Neural progenitor cell (in vitro differentiated cells): Measurements from ENCODE around the gene LILRB2. TPM values are rescaled to one million over a fixed set of nuclear protein-coding genes. Genes with fewer than 3 reads are reported as not detected.
A peak's percentile ranks its signal among the peaks of the same experiment; 100 is the strongest.

ENCODE experiments used
- DNase-seq: peaks from one replicate; pipeline ENCODE4 v3.0.0-alpha.2; 2016; ENCODE audit warnings: low spot score
- H2AFZ ChIP-seq: fragments of 200-600 bp; sonication (generic); replicated peaks from 2 replicates; pipeline ENCODE4 v1.6.1; 2016; ENCODE audit warnings: antibody characterized with exemption
- H3F3A ChIP-seq: fragments of 200-600 bp; sonication (generic); 2 replicates; pipeline ENCODE4 v1.6.1; 2016; ENCODE audit warnings: antibody characterized with exemption, low read depth
- H3K27ac ChIP-seq: fragments of 200-600 bp; sonication (generic); 2 replicates; pipeline ENCODE4 v1.5.1; 2016; ENCODE audit warnings: mild to moderate bottlenecking
- H3K27me3 ChIP-seq: fragments of 200-600 bp; sonication (generic); 2 replicates; pipeline ENCODE4 v1.6.1; 2016; ENCODE audit warnings: mild to moderate bottlenecking, moderate library complexity
- H3K36me3 ChIP-seq: fragments of 200-600 bp; sonication (generic); 2 replicates; pipeline ENCODE4 v1.5.1; 2016
- H3K4me1 ChIP-seq: fragments of 200-600 bp; sonication (generic); 2 replicates; pipeline ENCODE4 v1.6.1; 2016; ENCODE audit warnings: mixed run types
- H3K4me2 ChIP-seq: fragments of 200-600 bp; sonication (generic); 2 replicates; pipeline ENCODE4 v1.6.1; 2016
- H3K4me3 ChIP-seq: fragments of 200-600 bp; sonication (generic); 2 replicates; pipeline ENCODE4 v1.5.1; 2016
- H3K79me2 ChIP-seq: fragments of 200-600 bp; sonication (generic); 2 replicates; pipeline ENCODE4 v1.6.1; 2016; ENCODE audit warnings: low read depth
- H3K9ac ChIP-seq: fragments of 200-600 bp; sonication (generic); 2 replicates; pipeline ENCODE4 v1.6.1; 2016
- H3K9me3 ChIP-seq: fragments of 200-600 bp; sonication (generic); 2 replicates; pipeline ENCODE4 v1.5.1; 2016; ENCODE audit warnings: low read depth
- H4K20me1 ChIP-seq: fragments of 200-600 bp; sonication (generic); 2 replicates; pipeline ENCODE4 v1.6.1; 2016; ENCODE audit warnings: low read depth
- H3K27ac Mint-ChIP-seq: 3 replicates; pipeline ENCODE4 v1.8.0; 2021; ENCODE audit warnings: mixed read lengths
- H3K27me3 Mint-ChIP-seq: 2 replicates; pipeline ENCODE4 v1.8.0; 2022; ENCODE audit warnings: low read depth, mild to moderate bottlenecking, inconsistent platforms, moderate library complexity, mixed read lengths; ENCODE audit not compliant: insufficient read depth
- H3K36me3 Mint-ChIP-seq: 3 replicates; pipeline ENCODE4 v1.8.0; 2021; ENCODE audit warnings: mixed read lengths
- H3K4me1 Mint-ChIP-seq: 3 replicates; pipeline ENCODE4 v1.8.0; 2021; ENCODE audit warnings: mixed read lengths
- H3K4me3 Mint-ChIP-seq: 3 replicates; pipeline ENCODE4 v1.8.0; 2021; ENCODE audit warnings: mild to moderate bottlenecking, moderate library complexity, mixed read lengths
- H3K9me3 Mint-ChIP-seq: 3 replicates; pipeline ENCODE4 v1.8.0; 2020; ENCODE audit warnings: mixed read lengths
- CTCF ChIP-seq: fragments of 200-600 bp; sonication (generic); IDR thresholded peaks from 2 replicates; pipeline ENCODE4 v1.5.1; 2017; ENCODE audit warnings: antibody characterized with exemption, mild to moderate bottlenecking
- EZH2 ChIP-seq: fragments of 200-600 bp; sonication (generic); IDR thresholded peaks from 2 replicates; pipeline ENCODE4 v1.6.1; 2017; ENCODE audit warnings: antibody characterized with exemption, mild to moderate bottlenecking, moderate library complexity
- EZH2phosphoT487 ChIP-seq: fragments of 200-600 bp; sonication (generic); IDR thresholded peaks from 2 replicates; pipeline ENCODE4 v1.6.1; 2017; ENCODE audit warnings: antibody characterized with exemption
- total RNA-seq: library from RNA; depleted of rRNA; stranded (reverse); fragments of >200 nt; gene quantifications from 2 replicates; pipeline ENCODE4 v1.2.3, GENCODE V29; 2015; ENCODE audit warnings: low replicate concordance

Gene LILRB2
- total RNA-seq, 1 donor from 2014 or later: not detected

GRCh38 chr19:54262066-54262465 is 18.8 kb downstream of the LILRB2 start:
- Histone ChIP-seq H3K27me3 (no peaks in the 10 kb centered on the region), H2AFZ (no peak overlapping the region), H3K79me2 (no peaks in the 10 kb centered on the region), H3K9ac (no peak overlapping the region), H3F3A (peaks cover 6% of the 10 kb centered on the region), H3K27ac (no peak overlapping the region), H3K4me3 (no peak overlapping the region), H3K4me2 (no peak overlapping the region), H3K36me3 (no peaks in the 10 kb centered on the region), H3K4me1 (no peaks in the 10 kb centered on the region), H3K9me3 (no peaks in the 10 kb centered on the region), H4K20me1 (no peaks in the 10 kb centered on the region)
- Mint-ChIP-seq H3K4me3 (no peak overlapping the region), H3K9me3 (no peaks in the 10 kb centered on the region), H3K4me1 (peaks cover 3% of the 10 kb centered on the region), H3K27me3 (peaks cover 8% of the 10 kb centered on the region), H3K36me3 (no peaks in the 10 kb centered on the region), H3K27ac (no peak overlapping the region)
- DNase-seq: no peak
- no peak for TF ChIP-seq CTCF
- TF ChIP-seq EZH2: no peak
- TF ChIP-seq EZH2phosphoT487: no peak

GRCh38 chr19:54257116-54257480 is 23.8 kb downstream of the LILRB2 start, which contains the start of gene LILRB5:
Gene LILRB5, minus strand, starts transcription at chr19:54257273. Its CDS starts 80 bp downstream, at chr19:54257193.
- H2AFZ ChIP-seq: no peak within 1 kb of the TSS
- TF ChIP-seq EZH2phosphoT487 (no peak), EZH2 (no peak), CTCF (no peak)
- H3K9ac ChIP-seq: no peak within 1 kb of the TSS
- H3K36me3 Mint-ChIP-seq: peaks cover 3% of the 10 kb centered on the region
- H3K27ac Mint-ChIP-seq: peak within 1 kb of the TSS; percentile 33
- no peak within 1 kb of the TSS for H3K27ac ChIP-seq
- no peaks in the 10 kb centered on the region for H3K79me2 ChIP-seq
- no peaks in the 10 kb centered on the region for H3K27me3 ChIP-seq
- H3K9me3 ChIP-seq: no peaks in the 10 kb centered on the region
- H3F3A ChIP-seq: no peaks in the 10 kb centered on the region
- H3K4me1 Mint-ChIP-seq: peaks cover 3% of the 10 kb centered on the region
- no peaks in the 10 kb centered on the region for H3K9me3 Mint-ChIP-seq
- H3K4me1 ChIP-seq: no peaks in the 10 kb centered on the region
- no peak within 1 kb of the TSS for H3K4me3 ChIP-seq
- peaks cover 12% of the 10 kb centered on the region for H3K27me3 Mint-ChIP-seq
- DNase-seq: no peak
- no peak within 1 kb of the TSS for H3K4me3 Mint-ChIP-seq
- H3K36me3 ChIP-seq: no peaks in the 10 kb centered on the region
- H3K4me2 ChIP-seq: no peak within 1 kb of the TSS
- H4K20me1 ChIP-seq: no peaks in the 10 kb centered on the region

DNA sequence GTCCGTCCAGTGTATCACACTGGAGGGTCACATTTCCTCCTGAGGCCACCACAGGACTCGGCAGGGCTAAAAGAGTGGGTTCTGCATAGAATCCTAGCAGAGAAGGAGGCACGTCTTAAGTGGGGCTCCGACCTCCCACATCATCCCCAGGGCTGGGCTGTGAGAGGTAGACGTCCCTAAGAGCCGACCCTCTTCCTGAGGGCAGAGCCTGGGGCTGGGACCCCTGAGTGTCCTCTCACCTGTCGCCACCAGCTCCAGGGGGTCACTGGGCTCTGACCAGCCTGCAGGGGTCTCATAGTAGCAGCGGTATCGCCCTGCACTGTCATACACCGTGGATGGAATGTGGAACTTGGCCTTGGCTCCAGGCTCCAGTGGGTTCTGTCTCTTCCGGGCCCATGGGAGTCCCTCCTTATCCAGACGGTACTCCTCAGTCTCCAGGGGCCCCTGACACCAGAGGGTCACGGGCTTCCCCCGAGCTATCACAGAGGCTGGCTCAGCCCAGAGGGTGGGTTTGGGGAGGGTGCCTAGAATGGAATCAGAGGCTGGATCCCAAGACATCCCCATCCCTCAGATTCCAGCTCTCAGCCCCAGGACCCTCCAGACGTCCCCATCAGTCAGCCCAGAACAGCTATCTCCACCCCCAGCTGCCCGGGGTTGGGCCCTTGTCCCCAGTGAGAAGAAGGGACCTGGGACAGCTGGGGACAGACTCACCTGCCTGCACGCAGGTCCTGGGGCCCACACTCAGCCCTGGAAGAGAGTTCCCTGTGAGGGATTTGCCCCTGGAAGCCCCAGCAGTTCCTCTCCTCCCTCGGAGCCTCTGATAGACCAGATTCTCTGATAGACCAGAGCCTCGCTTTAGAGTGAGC is 24.4 kb downstream of the LILRB2 start:
- no peaks in the 10 kb centered on the region for H3F3A ChIP-seq
- Mint-ChIP-seq H3K4me1 (peaks cover 3% of the 10 kb centered on the region), H3K27ac (peak overlapping the region; percentile 33), H3K4me3 (no peak overlapping the region), H3K9me3 (no peaks in the 10 kb centered on the region), H3K27me3 (peaks cover 14% of the 10 kb centered on the region), H3K36me3 (peaks cover 3% of the 10 kb centered on the region)
- H3K27me3 ChIP-seq: no peaks in the 10 kb centered on the region
- no peaks in the 10 kb centered on the region for H3K9me3 ChIP-seq
- no peak overlapping the region for H3K27ac ChIP-seq
- no peak for DNase-seq
- H4K20me1 ChIP-seq: no peaks in the 10 kb centered on the region
- H3K9ac ChIP-seq: no peak overlapping the region
- no peak for TF ChIP-seq EZH2
- TF ChIP-seq EZH2phosphoT487: no peak
- no peak for TF ChIP-seq CTCF
- H3K4me3 ChIP-seq: no peak overlapping the region
- no peaks in the 10 kb centered on the region for H3K79me2 ChIP-seq
- no peak overlapping the region for H3K4me2 ChIP-seq
- no peak overlapping the region for H2AFZ ChIP-seq
- no peaks in the 10 kb centered on the region for H3K4me1 ChIP-seq
- no peaks in the 10 kb centered on the region for H3K36me3 ChIP-seq
